Endothelial cell of umbilical vein (primary cell): ENCODE data around the gene DNAH9. TPM values are rescaled to one million over a fixed set of nuclear protein-coding genes. Genes with fewer than 3 reads are reported as not detected.

Experiments
- BruUV-seq: library from RNA; stranded (reverse); fragments of 400-500 nt; replicated peaks from 2 replicates; lab custom pipeline; 2021; lab: Mats Ljungman, UMichigan
- CTCF ChIA-PET: fragments of 300-600, 350-600 bp; sonication (Branson Sonifier 250); formaldehyde crosslinking; loops from one replicate; lab custom pipeline; 2021; ENCODE audit warnings: antibody characterized with exemption, inconsistent platforms; lab: Charles Lee
- POLR2A ChIA-PET: fragments of 300-600, 350-600 bp; sonication (Branson Sonifier 250); formaldehyde crosslinking; loops from one replicate; lab custom pipeline; 2021; ENCODE audit warnings: antibody characterized with exemption, inconsistent platforms; lab: Charles Lee
- DNase-seq: peaks from one replicate; pipeline ENCODE4 v3.0.0-alpha.2; 2011; ENCODE audit warnings: low read depth, low spot score
- FAIRE-seq: peaks from 2 replicates; lab custom pipeline; 2011; peaks lifted over from hg19 to GRCh38; lab: Jason Lieb, UNC
- H2AFZ ChIP-seq: 2 replicates; pipeline ENCODE4 v1.6.0; 2012; ENCODE audit warnings: low read depth, low read length, control low read depth, inconsistent platforms
- H3K27ac ChIP-seq: 2 replicates; pipeline ENCODE4 v1.5.1; 2011; ENCODE audit warnings: low read depth, mild to moderate bottlenecking, control low read depth, low read length, moderate library complexity; ENCODE audit not compliant: insufficient read depth
- H3K27me3 ChIP-seq, 2 experiments: 2 replicates each; pipeline versions ENCODE4 v1.6.0 to v1.6.1; 2011; ENCODE audit warnings: low read length in 2 of 2, mixed read lengths in 1 of 2; ENCODE audit not compliant: control insufficient read depth in 2 of 2, insufficient read depth in 2 of 2
- H3K36me3 ChIP-seq, 2 experiments: 2 replicates in 1 of 2; 3 replicates in 1 of 2; pipeline ENCODE4 v1.5.1; 2011; ENCODE audit warnings: low read length in 2 of 2, mild to moderate bottlenecking in 1 of 2, moderate library complexity in 1 of 2; ENCODE audit not compliant: control insufficient read depth in 2 of 2, insufficient read depth in 2 of 2; ENCODE audit errors: extremely low read depth in 1 of 2
- H3K4me1 ChIP-seq: 3 replicates; pipeline ENCODE4 v1.5.1; 2011; ENCODE audit warnings: mild to moderate bottlenecking, low read length; ENCODE audit not compliant: control insufficient read depth, insufficient read depth; ENCODE audit errors: extremely low read depth
- H3K4me2 ChIP-seq: 2 replicates; pipeline ENCODE4 v1.6.1; 2011; ENCODE audit warnings: low read length, control low read depth, mixed read lengths; ENCODE audit not compliant: insufficient read depth
- H3K4me3 ChIP-seq, 3 experiments: fragments of 200-600 bp in 1 of 3; sonication (generic), shearing (Covaris generic) in 1 of 3; replicated peaks in 1 of 3; 2 replicates each; pipeline ENCODE4 v1.5.1; 2011 to 2016; ENCODE audit warnings: control low read depth in 3 of 3, low read length in 3 of 3, mild to moderate bottlenecking in 2 of 3, inconsistent platforms in 1 of 3, low read depth in 1 of 3, moderate library complexity in 1 of 3; ENCODE audit not compliant: insufficient read depth in 1 of 3
- H3K79me2 ChIP-seq: 2 replicates; pipeline ENCODE4 v1.6.0; 2012; ENCODE audit warnings: low read length, inconsistent platforms; ENCODE audit not compliant: control insufficient read depth, insufficient read depth
- H3K9ac ChIP-seq: replicated peaks from 2 replicates; pipeline ENCODE3; 2011; ENCODE audit warnings: low read length, control low read depth; ENCODE audit not compliant: insufficient read depth; ENCODE audit errors: extremely low read depth
- H3K9me1 ChIP-seq: replicated peaks from 3 replicates; pipeline ENCODE4 v1.6.0; 2011; ENCODE audit warnings: mild to moderate bottlenecking, low read length; ENCODE audit not compliant: control insufficient read depth, insufficient read depth; ENCODE audit errors: extremely low read depth
- H3K9me3 ChIP-seq: replicated peaks from 2 replicates; pipeline ENCODE4 v1.5.1; 2012; ENCODE audit warnings: low read length, inconsistent platforms; ENCODE audit not compliant: control insufficient read depth, insufficient read depth
- H4K20me1 ChIP-seq: replicated peaks from 2 replicates; pipeline ENCODE3; 2011; ENCODE audit warnings: mild to moderate bottlenecking, low read length; ENCODE audit not compliant: control insufficient read depth, insufficient read depth; ENCODE audit errors: extremely low read depth
- CTCF ChIP-seq, 2 donors: IDR thresholded peaks; 1 replicate in 1 of 2; 2 replicates in 1 of 2; pipeline ENCODE4 v1.5.1; 2011; ENCODE audit warnings: low read length in 2 of 2, mild to moderate bottlenecking in 2 of 2, moderate library complexity in 2 of 2, control low read depth in 1 of 2, inconsistent platforms in 1 of 2, low read depth in 1 of 2; ENCODE audit not compliant: insufficient read depth in 1 of 2; ENCODE audit errors: extremely low read depth in 1 of 2
- EZH2 ChIP-seq: IDR thresholded peaks from 2 replicates; pipeline ENCODE4 v1.6.1; 2012; ENCODE audit warnings: borderline replicate concordance, low read depth, mild to moderate bottlenecking, moderate library complexity, low read length, inconsistent platforms; ENCODE audit not compliant: severe bottlenecking
- FOS ChIP-seq: IDR thresholded peaks from 2 replicates; pipeline ENCODE4 v1.6.1; 2011; ENCODE audit warnings: mild to moderate bottlenecking, low read length, moderate library complexity, borderline replicate concordance; ENCODE audit not compliant: insufficient read depth
- GATA2 ChIP-seq: IDR thresholded peaks from 2 replicates; pipeline ENCODE4 v1.7.0; 2011; ENCODE audit warnings: low read depth, mild to moderate bottlenecking, moderate library complexity, mixed read lengths, low read length; ENCODE audit not compliant: insufficient read length, insufficient read depth
- JUN ChIP-seq: IDR thresholded peaks from 2 replicates; pipeline ENCODE4 v1.6.1; 2011; ENCODE audit warnings: borderline replicate concordance, low read depth; ENCODE audit not compliant: insufficient read length, insufficient read depth
- MAX ChIP-seq: IDR thresholded peaks from 2 replicates; pipeline ENCODE4 v1.6.1; 2011; ENCODE audit not compliant: insufficient read depth, insufficient read length
- MYC ChIP-seq: IDR thresholded peaks from one replicate; pipeline ENCODE4 v1.6.1; 2011; ENCODE audit warnings: mild to moderate bottlenecking, low read depth, low read length
- POLR2A ChIP-seq: IDR thresholded peaks from 2 replicates; pipeline ENCODE4 v1.6.1; 2012; ENCODE audit warnings: low read depth, mild to moderate bottlenecking, control low read depth, low read length
- POLR2AphosphoS5 ChIP-seq: IDR thresholded peaks from 2 replicates; pipeline ENCODE4 v1.6.1; 2012; ENCODE audit warnings: low read depth, mild to moderate bottlenecking, control low read depth, low read length, moderate library complexity; ENCODE audit not compliant: insufficient read depth
- dilution Hi-C: fragments of 300-500 bp; cut with MboI; formaldehyde crosslinking; loops from one replicate; pipeline ENCODE4 v1.15.0; 2019; ENCODE audit warnings: low sequenced_read_pairs; ENCODE audit not compliant: extremely low pct_ligation_motif_present
- intact Hi-C: fragments of 100-400 bp; cut with micrococcal nuclease; formaldehyde crosslinking; loops from one replicate; pipeline ENCODE4 v1.10.0; 2022
- polyA plus RNA-seq, 4 experiments: library from polyadenylated mRNA; depleted of rRNA in 3 of 4; stranded (reverse) in 3 of 4; unstranded in 1 of 4; fragments of >200 nt; gene quantifications; 2 replicates each; pipeline versions ENCODE4 v1.2.1 to v1.2.3, GENCODE V29; 2011 to 2012; ENCODE audit warnings: missing spikeins in 1 of 4
- total RNA-seq: library from RNA; stranded (reverse); gene quantifications from 2 replicates; pipeline ENCODE4 v1.2.3, GENCODE V29; 2021

DNAH9 gene
- total and polyA plus RNA-seq, 2 donors (not counting 3 experiments of a cell fraction or from before 2014, with no cell fraction given) = not detected

DNA sequence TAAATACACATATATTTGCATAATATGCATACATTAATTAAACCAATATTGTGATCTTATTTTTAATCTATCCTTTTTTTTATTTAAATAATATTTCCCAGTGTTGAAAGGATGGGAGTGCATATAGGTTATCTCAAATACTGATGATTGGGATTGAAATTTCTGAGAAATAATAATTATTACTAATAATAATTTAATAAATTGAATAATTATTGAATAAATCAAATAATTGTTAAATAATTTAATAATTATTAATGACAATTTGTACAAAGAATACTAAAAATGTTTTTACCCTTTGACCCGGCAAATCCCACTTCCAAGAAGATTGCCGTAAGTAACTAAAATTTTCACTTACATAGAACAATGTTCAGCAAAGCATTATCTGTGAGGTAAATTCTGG, 250.1 kb downstream of the DNAH9 start:
- Histone ChIP-seq H3K27ac (no peak overlapping the region), H3K9me1 (no peaks in the 10 kb centered on the region), H3K4me1 (no peaks in the 10 kb centered on the region), H3K9me3 (no peaks in the 10 kb centered on the region), H4K20me1 (no peaks in the 10 kb centered on the region), H3K79me2 (no peaks in the 10 kb centered on the region), H2AFZ (no peak overlapping the region), H3K9ac (no peak overlapping the region), H3K4me3 (no peak overlapping the region), H3K36me3 (no peaks in the 10 kb centered on the region), H3K27me3 (no peaks in the 10 kb centered on the region), H3K4me2 (no peak overlapping the region)
- dilution Hi-C loops = no loop called here
- no peak for TF ChIP-seq MAX
- TF ChIP-seq MYC = no peak
- no peak for TF ChIP-seq POLR2A
- no peak for TF ChIP-seq JUN
- no peak for TF ChIP-seq CTCF (IDR thresholded peaks at IDR 0.05; ENCODE audit: extremely low read depth in 1 of 2, insufficient read depth in 1 of 2, low read depth in 1 of 2, low read length in 2 of 2)
- no peak for TF ChIP-seq GATA2
- no peak for TF ChIP-seq EZH2
- TF ChIP-seq POLR2AphosphoS5 = no peak
- no peak for TF ChIP-seq FOS
- intact Hi-C loops = no loop called here
- POLR2A ChIA-PET = no interaction called here
- FAIRE-seq (no peak), DNase-seq (no peak)
- BruUV-seq = no TSS peak
- CTCF ChIA-PET = no interaction called here
